Measurements from ENCODE around the gene RPL15.

The RPL15 gene

GRCh38 chr3:23884481-23884880, 32.5 kb upstream of the RPL15 start:
- Histone ChIP-seq H3K27me3 (ENCODE audit: insufficient read depth, low read length, poor library complexity) (no peaks in the 10 kb centered on the region), H3K36me3 (ENCODE audit: control insufficient read depth, insufficient read depth, low read length) (no peaks in the 10 kb centered on the region), H3K4me3 (ENCODE audit: low read length) (no peak overlapping the region), H3K4me2 (ENCODE audit: low read length) (no peak overlapping the region), H3K9ac (ENCODE audit: low read length) (no peak overlapping the region), H4K8ac (ENCODE audit: low read depth, low read length) (no peak overlapping the region), H3K4ac (ENCODE audit: low read depth, low read length) (no peak overlapping the region), H4K5ac (ENCODE audit: low read length) (no peak overlapping the region), H3K79me1 (ENCODE audit: low read length) (peaks cover 7% of the 10 kb centered on the region), H3K4me1 (ENCODE audit: control insufficient read depth, low read depth, low read length) (no peaks in the 10 kb centered on the region), H2AK5ac (ENCODE audit: low read length) (no peak overlapping the region), H2BK5ac (ENCODE audit: low read length) (no peak overlapping the region), H2BK15ac (replicated peaks; ENCODE audit: low read depth) (no peak overlapping the region), H3K18ac (ENCODE audit: low read length) (peak overlapping the region; percentile 39), H3K27ac (ENCODE audit: low read depth, low read length) (no peak overlapping the region), H3K23ac (ENCODE audit: low read length) (no peak overlapping the region), H3K56ac (ENCODE audit: low read length) (no peak overlapping the region), H2BK120ac (ENCODE audit: low read depth, low read length) (no peak overlapping the region), H3K79me2 (ENCODE audit: control insufficient read depth, insufficient read depth, low read length) (no peaks in the 10 kb centered on the region)
- DNase-seq = peak; percentile 50
- no CpG with 5 or more reads among the region's 2 CpGs for WGBS (ENCODE audit: extremely low coverage, insufficient coverage, low lambda C conversion rate)

GRCh38 chr3:23885210-23885609, 31.7 kb upstream of the RPL15 start:
- H3K4me2 ChIP-seq (ENCODE audit: low read length) = no peak overlapping the region
- no peak overlapping the region for H3K4me3 ChIP-seq (ENCODE audit: low read length)
- H3K4me1 ChIP-seq (ENCODE audit: control insufficient read depth, low read depth, low read length) = no peaks in the 10 kb centered on the region
- H3K79me1 ChIP-seq (ENCODE audit: low read length) = peaks cover 7% of the 10 kb centered on the region
- no peak overlapping the region for H2BK5ac ChIP-seq (ENCODE audit: low read length)
- no peaks in the 10 kb centered on the region for H3K36me3 ChIP-seq (ENCODE audit: control insufficient read depth, insufficient read depth, low read length)
- no peak overlapping the region for H3K23ac ChIP-seq (ENCODE audit: low read length)
- no peak overlapping the region for H4K8ac ChIP-seq (ENCODE audit: low read depth, low read length)
- no peak overlapping the region for H3K27ac ChIP-seq (ENCODE audit: low read depth, low read length)
- no peak overlapping the region for H4K5ac ChIP-seq (ENCODE audit: low read length)
- no peak overlapping the region for H2BK15ac ChIP-seq (replicated peaks; ENCODE audit: low read depth)
- H3K18ac ChIP-seq (ENCODE audit: low read length) = no peak overlapping the region
- no peak overlapping the region for H2BK120ac ChIP-seq (ENCODE audit: low read depth, low read length)
- no CpG with 5 or more reads among the region's 6 CpGs for WGBS (ENCODE audit: extremely low coverage, insufficient coverage, low lambda C conversion rate)
- H3K79me2 ChIP-seq (ENCODE audit: control insufficient read depth, insufficient read depth, low read length) = no peaks in the 10 kb centered on the region
- no peak overlapping the region for H2AK5ac ChIP-seq (ENCODE audit: low read length)
- no peak overlapping the region for H3K56ac ChIP-seq (ENCODE audit: low read length)
- H3K27me3 ChIP-seq (ENCODE audit: insufficient read depth, low read length, poor library complexity) = no peaks in the 10 kb centered on the region
- DNase-seq = no peak
- no peak overlapping the region for H3K4ac ChIP-seq (ENCODE audit: low read depth, low read length)
- H3K9ac ChIP-seq (ENCODE audit: low read length) = no peak overlapping the region

GRCh38 chr3:23886311-23886710, 30.6 kb upstream of the RPL15 start:
- no peak overlapping the region for H3K4me3 ChIP-seq (ENCODE audit: low read length)
- no peak overlapping the region for H2BK120ac ChIP-seq (ENCODE audit: low read depth, low read length)
- H3K4me1 ChIP-seq (ENCODE audit: control insufficient read depth, low read depth, low read length) = no peaks in the 10 kb centered on the region
- H2AK5ac ChIP-seq (ENCODE audit: low read length) = no peak overlapping the region
- peak overlapping the region; percentile 16 for H3K4ac ChIP-seq (ENCODE audit: low read depth, low read length)
- no peak for DNase-seq
- no peaks in the 10 kb centered on the region for H3K79me2 ChIP-seq (ENCODE audit: control insufficient read depth, insufficient read depth, low read length)
- H4K8ac ChIP-seq (ENCODE audit: low read depth, low read length) = no peak overlapping the region
- no peak overlapping the region for H3K9ac ChIP-seq (ENCODE audit: low read length)
- H2BK15ac ChIP-seq (replicated peaks; ENCODE audit: low read depth) = no peak overlapping the region
- no peak overlapping the region for H3K18ac ChIP-seq (ENCODE audit: low read length)
- no CpG with 5 or more reads among the region's 3 CpGs for WGBS (ENCODE audit: extremely low coverage, insufficient coverage, low lambda C conversion rate)
- peaks cover 7% of the 10 kb centered on the region for H3K79me1 ChIP-seq (ENCODE audit: low read length)
- H3K36me3 ChIP-seq (ENCODE audit: control insufficient read depth, insufficient read depth, low read length) = no peaks in the 10 kb centered on the region
- no peak overlapping the region for H3K4me2 ChIP-seq (ENCODE audit: low read length)
- no peaks in the 10 kb centered on the region for H3K27me3 ChIP-seq (ENCODE audit: insufficient read depth, low read length, poor library complexity)
- no peak overlapping the region for H2BK5ac ChIP-seq (ENCODE audit: low read length)
- no peak overlapping the region for H3K23ac ChIP-seq (ENCODE audit: low read length)
- H4K5ac ChIP-seq (ENCODE audit: low read length) = no peak overlapping the region
- H3K56ac ChIP-seq (ENCODE audit: low read length) = no peak overlapping the region
- H3K27ac ChIP-seq (ENCODE audit: low read depth, low read length) = no peak overlapping the region

GRCh38 chr3:23888617-23889228, 28.2 kb upstream of the RPL15 start:
- H3K79me1 ChIP-seq (ENCODE audit: low read length) = peaks cover 7% of the 10 kb centered on the region
- no peak overlapping the region for H2AK5ac ChIP-seq (ENCODE audit: low read length)
- H3K18ac ChIP-seq (ENCODE audit: low read length) = no peak overlapping the region
- no peaks in the 10 kb centered on the region for H3K79me2 ChIP-seq (ENCODE audit: control insufficient read depth, insufficient read depth, low read length)
- no peaks in the 10 kb centered on the region for H3K27me3 ChIP-seq (ENCODE audit: insufficient read depth, low read length, poor library complexity)
- H3K36me3 ChIP-seq (ENCODE audit: control insufficient read depth, insufficient read depth, low read length) = no peaks in the 10 kb centered on the region
- H2BK120ac ChIP-seq (ENCODE audit: low read depth, low read length) = no peak overlapping the region
- no peak overlapping the region for H4K5ac ChIP-seq (ENCODE audit: low read length)
- H3K4me3 ChIP-seq (ENCODE audit: low read length) = no peak overlapping the region
- H2BK5ac ChIP-seq (ENCODE audit: low read length) = no peak overlapping the region
- no peak overlapping the region for H3K9ac ChIP-seq (ENCODE audit: low read length)
- no peak overlapping the region for H3K27ac ChIP-seq (ENCODE audit: low read depth, low read length)
- no peak overlapping the region for H3K4me2 ChIP-seq (ENCODE audit: low read length)
- WGBS (ENCODE audit: extremely low coverage, insufficient coverage, low lambda C conversion rate) = no CpG with 5 or more reads among the region's 3 CpGs
- no peak for DNase-seq
- no peak overlapping the region for H2BK15ac ChIP-seq (replicated peaks; ENCODE audit: low read depth)
- H4K8ac ChIP-seq (ENCODE audit: low read depth, low read length) = no peak overlapping the region
- H3K4ac ChIP-seq (ENCODE audit: low read depth, low read length) = no peak overlapping the region
- H3K56ac ChIP-seq (ENCODE audit: low read length) = no peak overlapping the region
- no peak overlapping the region for H3K23ac ChIP-seq (ENCODE audit: low read length)
- no peaks in the 10 kb centered on the region for H3K4me1 ChIP-seq (ENCODE audit: control insufficient read depth, low read depth, low read length)

GRCh38 chr3:23889386-23889785, 27.5 kb upstream of the RPL15 start:
- Histone ChIP-seq H3K79me2 (ENCODE audit: control insufficient read depth, insufficient read depth, low read length) (no peaks in the 10 kb centered on the region), H3K27ac (ENCODE audit: low read depth, low read length) (no peak overlapping the region), H3K79me1 (ENCODE audit: low read length) (peaks cover 7% of the 10 kb centered on the region), H3K4ac (ENCODE audit: low read depth, low read length) (no peak overlapping the region), H2AK5ac (ENCODE audit: low read length) (no peak overlapping the region), H2BK5ac (ENCODE audit: low read length) (no peak overlapping the region), H3K23ac (ENCODE audit: low read length) (no peak overlapping the region), H3K18ac (ENCODE audit: low read length) (no peak overlapping the region), H3K4me2 (ENCODE audit: low read length) (no peak overlapping the region), H3K36me3 (ENCODE audit: control insufficient read depth, insufficient read depth, low read length) (no peaks in the 10 kb centered on the region), H4K5ac (ENCODE audit: low read length) (no peak overlapping the region), H3K56ac (ENCODE audit: low read length) (no peak overlapping the region), H2BK120ac (ENCODE audit: low read depth, low read length) (no peak overlapping the region), H3K9ac (ENCODE audit: low read length) (no peak overlapping the region), H2BK15ac (replicated peaks; ENCODE audit: low read depth) (no peak overlapping the region), H3K4me3 (ENCODE audit: low read length) (no peak overlapping the region), H4K8ac (ENCODE audit: low read depth, low read length) (no peak overlapping the region), H3K27me3 (ENCODE audit: insufficient read depth, low read length, poor library complexity) (no peaks in the 10 kb centered on the region), H3K4me1 (ENCODE audit: control insufficient read depth, low read depth, low read length) (no peaks in the 10 kb centered on the region)
- DNase-seq = no peak
- WGBS (ENCODE audit: extremely low coverage, insufficient coverage, low lambda C conversion rate) = no CpG with 5 or more reads among the region's 2 CpGs

GRCh38 chr3:23889950-23890349, 27.0 kb upstream of the RPL15 start:
- H2BK15ac ChIP-seq (replicated peaks; ENCODE audit: low read depth) = no peak overlapping the region
- no peak overlapping the region for H2BK5ac ChIP-seq (ENCODE audit: low read length)
- H3K27ac ChIP-seq (ENCODE audit: low read depth, low read length) = no peak overlapping the region
- no peak overlapping the region for H3K18ac ChIP-seq (ENCODE audit: low read length)
- no peak overlapping the region for H4K8ac ChIP-seq (ENCODE audit: low read depth, low read length)
- no CpG with 5 or more reads among the region's 5 CpGs for WGBS (ENCODE audit: extremely low coverage, insufficient coverage, low lambda C conversion rate)
- H3K23ac ChIP-seq (ENCODE audit: low read length) = no peak overlapping the region
- no peak overlapping the region for H4K5ac ChIP-seq (ENCODE audit: low read length)
- no peak overlapping the region for H3K4me2 ChIP-seq (ENCODE audit: low read length)
- H3K56ac ChIP-seq (ENCODE audit: low read length) = no peak overlapping the region
- peaks cover 4% of the 10 kb centered on the region for H3K79me1 ChIP-seq (ENCODE audit: low read length)
- no peak overlapping the region for H2AK5ac ChIP-seq (ENCODE audit: low read length)
- no peaks in the 10 kb centered on the region for H3K27me3 ChIP-seq (ENCODE audit: insufficient read depth, low read length, poor library complexity)
- H2BK120ac ChIP-seq (ENCODE audit: low read depth, low read length) = no peak overlapping the region
- H3K36me3 ChIP-seq (ENCODE audit: control insufficient read depth, insufficient read depth, low read length) = no peaks in the 10 kb centered on the region
- no peaks in the 10 kb centered on the region for H3K79me2 ChIP-seq (ENCODE audit: control insufficient read depth, insufficient read depth, low read length)
- no peak overlapping the region for H3K4ac ChIP-seq (ENCODE audit: low read depth, low read length)
- H3K4me3 ChIP-seq (ENCODE audit: low read length) = no peak overlapping the region
- DNase-seq = no peak
- no peak overlapping the region for H3K9ac ChIP-seq (ENCODE audit: low read length)
- H3K4me1 ChIP-seq (ENCODE audit: control insufficient read depth, low read depth, low read length) = no peaks in the 10 kb centered on the region

Measured in mesendoderm (in vitro differentiated cells).